Measurements from ENCODE around the gene GNG7. TPM values are rescaled to one million over a fixed set of nuclear protein-coding genes. Genes with fewer than 3 reads are reported as not detected.

The GNG7 gene
- total RNA-seq, 4 donors from 2014 or later: 2.1 to 4.3 (median 3.0) TPM

GRCh38 chr19:2590630-2591399, 111.7 kb downstream of the GNG7 start:
- H3K27me3 ChIP-seq: no peaks in the 10 kb centered on the region
- H3K4me3 ChIP-seq: no peak overlapping the region
- DNase-seq (ENCODE audit: low spot score in 2 of 2): peak in 1 of 2 donors; percentile 17
- WGBS: 89% methylated on average over 9 of the region's 9 CpGs
- no peaks in the 10 kb centered on the region for H3K9me3 ChIP-seq
- H3K4me1 ChIP-seq: no peaks in the 10 kb centered on the region
- no peak for TF ChIP-seq POLR2A (IDR thresholded peaks at IDR 0.05)
- no peak for TF ChIP-seq POLR2AphosphoS5 (IDR thresholded peaks at IDR 0.05)
- TF ChIP-seq, protein P1, sequence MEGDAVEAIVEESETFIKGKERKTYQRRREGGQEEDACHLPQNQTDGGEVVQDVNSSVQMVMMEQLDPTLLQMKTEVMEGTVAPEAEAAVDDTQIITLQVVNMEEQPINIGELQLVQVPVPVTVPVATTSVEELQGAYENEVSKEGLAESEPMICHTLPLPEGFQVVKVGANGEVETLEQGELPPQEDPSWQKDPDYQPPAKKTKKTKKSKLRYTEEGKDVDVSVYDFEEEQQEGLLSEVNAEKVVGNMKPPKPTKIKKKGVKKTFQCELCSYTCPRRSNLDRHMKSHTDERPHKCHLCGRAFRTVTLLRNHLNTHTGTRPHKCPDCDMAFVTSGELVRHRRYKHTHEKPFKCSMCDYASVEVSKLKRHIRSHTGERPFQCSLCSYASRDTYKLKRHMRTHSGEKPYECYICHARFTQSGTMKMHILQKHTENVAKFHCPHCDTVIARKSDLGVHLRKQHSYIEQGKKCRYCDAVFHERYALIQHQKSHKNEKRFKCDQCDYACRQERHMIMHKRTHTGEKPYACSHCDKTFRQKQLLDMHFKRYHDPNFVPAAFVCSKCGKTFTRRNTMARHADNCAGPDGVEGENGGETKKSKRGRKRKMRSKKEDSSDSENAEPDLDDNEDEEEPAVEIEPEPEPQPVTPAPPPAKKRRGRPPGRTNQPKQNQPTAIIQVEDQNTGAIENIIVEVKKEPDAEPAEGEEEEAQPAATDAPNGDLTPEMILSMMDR (IDR thresholded peaks at IDR 0.05): no peak
- TF ChIP-seq EP300 (IDR thresholded peaks at IDR 0.05): no peak
- no peak overlapping the region for H3K27ac ChIP-seq
- no peaks in the 10 kb centered on the region for H3K36me3 ChIP-seq

GRCh38 chr19:2589441-2589840, 113.1 kb downstream of the GNG7 start:
- no peaks in the 10 kb centered on the region for H3K9me3 ChIP-seq
- 93% methylated on average over 10 of the region's 10 CpGs for WGBS
- DNase-seq (ENCODE audit: low spot score in 2 of 2): peak in 1 of 2 donors; percentile 39
- no peaks in the 10 kb centered on the region for H3K36me3 ChIP-seq
- no peak overlapping the region for H3K4me3 ChIP-seq
- H3K27ac ChIP-seq: no peak overlapping the region
- H3K27me3 ChIP-seq: no peaks in the 10 kb centered on the region
- TF ChIP-seq POLR2A (IDR thresholded peaks at IDR 0.05) (no peak), EP300 (IDR thresholded peaks at IDR 0.05) (no peak), POLR2AphosphoS5 (IDR thresholded peaks at IDR 0.05) (no peak)
- TF ChIP-seq, protein P1 (IDR thresholded peaks at IDR 0.05): no peak
- H3K4me1 ChIP-seq: no peaks in the 10 kb centered on the region

DNA sequence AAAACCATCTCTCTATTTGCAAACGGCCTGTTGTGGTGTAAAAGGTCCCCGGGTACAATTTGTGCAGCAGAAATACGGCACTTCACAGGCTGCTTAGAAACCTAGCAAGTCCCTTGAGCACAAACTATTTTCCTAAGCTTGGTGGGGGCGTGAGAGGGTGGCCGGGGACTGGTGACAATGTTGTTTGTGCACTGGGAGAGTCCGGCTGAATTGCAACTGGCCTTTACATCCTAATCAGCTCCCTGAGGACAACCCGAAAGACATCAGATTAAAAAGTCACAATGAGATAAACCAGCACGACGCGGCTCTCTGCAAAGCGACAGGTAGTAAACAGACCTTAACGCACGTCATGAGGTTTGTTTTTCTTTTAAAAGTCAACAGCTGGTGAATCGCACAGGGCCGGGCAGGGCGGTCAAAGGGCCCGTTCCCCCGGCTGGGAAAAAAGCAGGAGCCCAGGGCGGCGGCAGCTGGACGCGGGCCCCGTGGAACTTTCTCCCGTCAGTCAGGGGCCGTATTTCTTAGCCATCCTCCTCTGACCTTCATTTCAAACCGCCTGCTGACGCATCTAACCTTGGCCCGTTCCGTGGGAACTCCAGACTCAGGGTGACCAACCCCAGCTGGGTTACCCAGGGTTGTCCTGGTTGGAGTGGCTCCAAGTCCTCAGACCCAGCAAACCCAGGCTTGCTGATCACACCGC, 114.3 kb downstream of the GNG7 start:
- Histone ChIP-seq H3K27me3 (no peaks in the 10 kb centered on the region), H3K36me3 (no peaks in the 10 kb centered on the region), H3K4me1 (no peaks in the 10 kb centered on the region), H3K4me3 (no peak overlapping the region), H3K9me3 (no peaks in the 10 kb centered on the region), H3K27ac (no peak overlapping the region)
- 69% methylated on average over 29 of the region's 30 CpGs for WGBS
- TF ChIP-seq POLR2A (IDR thresholded peaks at IDR 0.05) (no peak), EP300 (IDR thresholded peaks at IDR 0.05) (no peak), POLR2AphosphoS5 (IDR thresholded peaks at IDR 0.05) (no peak)
- TF ChIP-seq, protein P1 (IDR thresholded peaks at IDR 0.05): no peak
- peak in 1 of 2 donors; percentile 76 for DNase-seq (ENCODE audit: low spot score in 2 of 2)

- Histone ChIP-seq H3K4me1 (no peaks in the 10 kb centered on the region), H3K4me3 (no peak overlapping the region), H3K9me3 (no peaks in the 10 kb centered on the region), H3K27me3 (no peaks in the 10 kb centered on the region), H3K27ac (no peak overlapping the region), H3K36me3 (no peaks in the 10 kb centered on the region)
- no peak for TF ChIP-seq POLR2AphosphoS5 (IDR thresholded peaks at IDR 0.05)
- TF ChIP-seq EP300 (IDR thresholded peaks at IDR 0.05): no peak
- TF ChIP-seq POLR2A (IDR thresholded peaks at IDR 0.05): no peak
- TF ChIP-seq, protein P1 (IDR thresholded peaks at IDR 0.05): no peak
- DNase-seq (ENCODE audit: low spot score in 2 of 2): peak in 1 of 2 donors; percentile 44
- WGBS: 85% methylated on average over 17 of the region's 32 CpGs
These were observed 115.3 kb downstream of the GNG7 start for GRCh38 chr19:2587001-2587719.

Measured in suprapubic skin (tissue), 4 donors.